H9 (cell line): ENCODE results near the gene CLEC14A. TPM values are rescaled to one million over a fixed set of nuclear protein-coding genes. Genes with fewer than 3 reads are reported as not detected.

ENCODE experiments used
- DNase-seq: peaks from one replicate; pipeline ENCODE4 v3.0.0-alpha.2; 2017
- H2AFZ ChIP-seq: one replicate; pipeline ENCODE4 v1.6.1; 2013; ENCODE audit warnings: mild to moderate bottlenecking, low read length, control low read depth, moderate library complexity
- H2AK5ac ChIP-seq: 2 replicates; pipeline ENCODE4 v1.6.1; 2013; ENCODE audit warnings: low read length, control low read depth, mixed read lengths; ENCODE audit not compliant: insufficient read length
- H2BK120ac ChIP-seq: one replicate; pipeline ENCODE4 v1.6.1; 2013; ENCODE audit warnings: low read depth, mild to moderate bottlenecking, low read length, control low read depth, inconsistent platforms; ENCODE audit not compliant: poor library complexity, severe bottlenecking
- H2BK12ac ChIP-seq: 2 replicates; pipeline ENCODE4 v1.6.1; 2013; ENCODE audit warnings: low read length, control low read depth, mixed read lengths, low read depth; ENCODE audit not compliant: insufficient read length
- H2BK15ac ChIP-seq: 2 replicates; pipeline ENCODE4 v1.6.1; 2013; ENCODE audit warnings: low read depth, low read length, control low read depth
- H2BK20ac ChIP-seq: one replicate; pipeline ENCODE4 v1.6.1; 2013; ENCODE audit warnings: low read depth, mild to moderate bottlenecking, low read length, control low read depth, inconsistent platforms; ENCODE audit not compliant: poor library complexity, severe bottlenecking
- H2BK5ac ChIP-seq: 2 replicates; pipeline ENCODE4 v1.6.1; 2013; ENCODE audit warnings: low read length, control low read depth, mixed read lengths; ENCODE audit not compliant: insufficient read length
- H3K14ac ChIP-seq: 2 replicates; pipeline ENCODE4 v1.6.1; 2013; ENCODE audit warnings: low read length, control low read depth; ENCODE audit not compliant: insufficient read depth
- H3K18ac ChIP-seq: 2 replicates; pipeline ENCODE4 v1.6.1; 2013; ENCODE audit warnings: low read depth, mild to moderate bottlenecking, mixed read lengths, low read length, control low read depth; ENCODE audit not compliant: insufficient read length
- H3K23ac ChIP-seq: 2 replicates; pipeline ENCODE4 v1.6.1; 2013; ENCODE audit warnings: low read length, control low read depth, mixed read lengths, low read depth; ENCODE audit not compliant: insufficient read length
- H3K23me2 ChIP-seq: 2 replicates; pipeline ENCODE4 v1.6.1; 2013; ENCODE audit warnings: low read depth, mild to moderate bottlenecking, mixed read lengths, low read length, control low read depth; ENCODE audit not compliant: insufficient read length, poor library complexity, severe bottlenecking
- H3K27ac ChIP-seq: 2 replicates; pipeline ENCODE4 v1.5.1; 2013; ENCODE audit warnings: low read length, control low read depth, mixed read lengths, low read depth; ENCODE audit not compliant: insufficient read length
- H3K27me3 ChIP-seq: 2 replicates; pipeline ENCODE4 v1.6.1; 2013; ENCODE audit warnings: low read length, control low read depth, inconsistent platforms; ENCODE audit not compliant: insufficient read depth
- H3K4ac ChIP-seq: 2 replicates; pipeline ENCODE4 v1.6.1; 2013; ENCODE audit warnings: low read depth, mild to moderate bottlenecking, control low read depth, inconsistent platforms, low read length, moderate library complexity
- H3K4me1 ChIP-seq: 2 replicates; pipeline ENCODE4 v1.6.1; 2013; ENCODE audit warnings: low read length, control low read depth, inconsistent platforms; ENCODE audit not compliant: insufficient read depth
- H3K4me2 ChIP-seq: 2 replicates; pipeline ENCODE4 v1.6.1; 2013; ENCODE audit warnings: low read length, control low read depth, mixed read lengths; ENCODE audit not compliant: insufficient read length, insufficient read depth
- H3K56ac ChIP-seq: 2 replicates; pipeline ENCODE4 v1.6.1; 2013; ENCODE audit warnings: low read depth, mild to moderate bottlenecking, mixed read lengths, low read length, control low read depth; ENCODE audit not compliant: insufficient read length
- H3K79me1 ChIP-seq: 2 replicates; pipeline ENCODE4 v1.6.1; 2013; ENCODE audit warnings: low read depth, mild to moderate bottlenecking, moderate library complexity, low read length, control low read depth, inconsistent platforms; ENCODE audit not compliant: insufficient read depth, poor library complexity, severe bottlenecking
- H3K79me2 ChIP-seq: 2 replicates; pipeline ENCODE4 v1.6.1; 2013; ENCODE audit warnings: low read length, control low read depth, inconsistent platforms; ENCODE audit not compliant: insufficient read depth
- H3K9ac ChIP-seq: 2 replicates; pipeline ENCODE4 v1.6.1; 2013; ENCODE audit warnings: low read length, control low read depth, mixed read lengths; ENCODE audit not compliant: insufficient read length; ENCODE audit errors: extremely low read depth
- H3K9me3 ChIP-seq: one replicate; pipeline ENCODE4 v1.6.1; 2013; ENCODE audit warnings: low read depth, low read length, inconsistent platforms; ENCODE audit not compliant: control insufficient read depth
- H3T11ph ChIP-seq: one replicate; pipeline ENCODE4 v1.6.1; 2013; ENCODE audit warnings: mild to moderate bottlenecking, low read length, control low read depth, inconsistent platforms
- H4K20me1 ChIP-seq: one replicate; pipeline ENCODE4 v1.6.1; 2013; ENCODE audit not compliant: control insufficient read depth, insufficient read length, insufficient read depth
- H4K5ac ChIP-seq: 2 replicates; pipeline ENCODE4 v1.6.1; 2013; ENCODE audit warnings: low read depth, mild to moderate bottlenecking, mixed read lengths, low read length, control low read depth; ENCODE audit not compliant: insufficient read length
- H4K8ac ChIP-seq: replicated peaks from 2 replicates; pipeline ENCODE4 v1.6.1; 2013; ENCODE audit warnings: low read length, control low read depth, mixed read lengths, low read depth; ENCODE audit not compliant: insufficient read length
- H4K91ac ChIP-seq: 2 replicates; pipeline ENCODE4 v1.6.1; 2013; ENCODE audit warnings: low read depth, mild to moderate bottlenecking, moderate library complexity, mixed read lengths, low read length, control low read depth; ENCODE audit not compliant: insufficient read length
- H3K27ac Mint-ChIP-seq, 3 experiments: 2 replicates in 2 of 3; 3 replicates in 1 of 3; pipeline ENCODE4 v1.8.0; 2020 to 2021; ENCODE audit warnings: mixed read lengths in 3 of 3, mild to moderate bottlenecking in 1 of 3, moderate library complexity in 1 of 3
- H3K27me3 Mint-ChIP-seq: 2 replicates; pipeline ENCODE4 v1.8.0; 2021; ENCODE audit warnings: low read depth, mild to moderate bottlenecking, moderate library complexity, mixed read lengths
- H3K36me3 Mint-ChIP-seq, 3 experiments: 2 replicates in 2 of 3; 3 replicates in 1 of 3; pipeline ENCODE4 v1.8.0; 2020 to 2021; ENCODE audit warnings: low read depth in 3 of 3, mixed read lengths in 3 of 3; ENCODE audit not compliant: insufficient read depth in 1 of 3
- H3K4me1 Mint-ChIP-seq, 2 experiments: 2 replicates each; pipeline ENCODE4 v1.8.0; 2020; ENCODE audit warnings: mixed read lengths in 2 of 2
- H3K4me3 Mint-ChIP-seq, 2 experiments: 2 replicates in 1 of 2; 3 replicates in 1 of 2; pipeline ENCODE4 v1.8.0; 2020 to 2021; ENCODE audit warnings: mild to moderate bottlenecking in 2 of 2, mixed read lengths in 2 of 2, moderate library complexity in 1 of 2
- H3K9me3 Mint-ChIP-seq, 2 experiments: 2 replicates in 1 of 2; 3 replicates in 1 of 2; pipeline ENCODE4 v1.8.0; 2020; ENCODE audit warnings: mild to moderate bottlenecking in 2 of 2, mixed read lengths in 2 of 2, moderate library complexity in 1 of 2
- CTCF ChIP-seq: fragments of 200-600 bp; sonication (generic); conservative IDR thresholded peaks from 3 replicates; pipeline ENCODE4 v1.8.0; 2021; ENCODE audit warnings: antibody characterized with exemption, mild to moderate bottlenecking
- whole genome bisulfite sequencing: extraction: QIAGEN DNeasy Blood & Tissue Kit; methylation state at CpG from one replicate; pipeline ENCODE4 v1.1.7; 2013; ENCODE audit warnings: missing lambda C conversion rate, low lambda C conversion rate, mixed read lengths; ENCODE audit not compliant: insufficient read length; ENCODE audit errors: extremely low coverage; 5-methylcytosine and 5-hydroxymethylcytosine counted together
- total RNA-seq: library from RNA; stranded (reverse); gene quantifications from 2 replicates; pipeline ENCODE4 v1.2.1, GENCODE V29; 2021

CLEC14A gene
- total RNA-seq, 1 experiment from 2014 or later, result not detected

DNA sequence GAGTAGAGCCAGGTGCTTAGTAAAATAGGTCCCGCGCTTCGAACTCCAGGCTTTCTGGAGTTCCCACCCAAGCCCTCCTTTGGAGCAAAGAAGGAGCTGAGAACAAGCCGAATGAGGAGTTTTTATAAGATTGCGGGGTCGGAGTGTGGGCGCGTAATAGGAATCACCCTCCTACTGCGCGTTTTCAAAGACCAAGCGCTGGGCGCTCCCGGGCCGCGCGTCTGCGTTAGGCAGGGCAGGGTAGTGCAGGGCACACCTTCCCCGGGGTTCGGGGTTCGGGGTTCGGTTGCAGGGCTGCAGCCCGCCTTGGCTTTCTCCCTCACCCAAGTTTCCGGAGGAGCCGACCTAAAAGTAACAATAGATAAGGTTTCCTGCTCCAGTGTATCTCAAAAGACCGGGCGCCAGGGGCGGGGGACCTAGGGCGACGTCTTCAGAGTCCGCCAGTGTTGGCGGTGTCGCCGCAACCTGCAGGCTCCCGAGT lies 44.6 kb downstream of the CLEC14A start:
- H3K14ac ChIP-seq, result no peak overlapping the region
- WGBS, result no CpG with 5 or more reads among the region's 34 CpGs

More for the DNA sequence above, 44.6 kb downstream of the CLEC14A start:
- peaks cover 97% of the 10 kb centered on the region for H3K27me3 Mint-ChIP-seq
- Histone ChIP-seq H3K27me3 (peaks cover 65% of the 10 kb centered on the region), H3K4me1 (0 out of 2 replicates have a peak, but pooled peaks cover 2% of the 10 kb centered on the region), H2BK20ac (no peak overlapping the region), H2AK5ac (no peak overlapping the region), H3K79me1 (no peaks in the 10 kb centered on the region), H4K91ac (no peak overlapping the region), H2BK12ac (no peak overlapping the region), H3K9me3 (no peaks in the 10 kb centered on the region), H3K9ac (no peak overlapping the region), H3K4me2 (peak overlapping the region; percentile 62), H3K18ac (no peak overlapping the region), H3K23me2 (peaks cover 19% of the 10 kb centered on the region), H4K8ac (no peak overlapping the region), H4K5ac (no peak overlapping the region), H2BK15ac (no peak overlapping the region), H4K20me1 (no peaks in the 10 kb centered on the region), H3K56ac (no peak overlapping the region), H3K4ac (no peak overlapping the region), H2BK5ac (no peak overlapping the region), H3K79me2 (no peaks in the 10 kb centered on the region), H2BK120ac (no peak overlapping the region), H3K23ac (no peak overlapping the region), H3T11ph (no peak overlapping the region), H3K27ac (no peak overlapping the region), H2AFZ (no peak overlapping the region)
- no peak for TF ChIP-seq CTCF
- DNase-seq, result no peak
- peak overlapping the region; percentile 12 to 75 for H3K4me3 Mint-ChIP-seq
- no peak overlapping the region for H3K27ac Mint-ChIP-seq
- peaks cover 10 to 12% of the 10 kb centered on the region in 2 experiments; a peak in 4 of 5 replicates for H3K9me3 Mint-ChIP-seq
- H3K4me1 Mint-ChIP-seq, result peaks cover 31 to 47% of the 10 kb centered on the region in 2 experiments
- H3K36me3 Mint-ChIP-seq, result peaks cover 0 to 5% (median 0%) of the 10 kb centered on the region in 3 experiments; a peak in 3 of 7 replicates
